Keratinocyte (primary cell): Measurements from ENCODE around the gene HECTD4.

Experiments
- CTCF ChIP-seq, 3 experiments: IDR thresholded peaks in 1 of 3; conservative IDR thresholded peaks in 1 of 3; optimal IDR thresholded peaks in 1 of 3; 2 replicates in 2 of 3; 3 replicates in 1 of 3; pipeline versions ENCODE3 to v1.5.1; 2011; ENCODE audit warnings: low read length in 3 of 3, mild to moderate bottlenecking in 3 of 3, moderate library complexity in 2 of 3, control low read depth in 1 of 3, inconsistent platforms in 1 of 3; ENCODE audit not compliant: insufficient read depth in 2 of 3; ENCODE audit errors: extremely low read depth in 1 of 3
- EZH2 ChIP-seq: IDR thresholded peaks from one replicate; pipeline ENCODE4 v1.6.1; 2012; ENCODE audit warnings: inconsistent platforms, mild to moderate bottlenecking, low read length, moderate library complexity

- TF ChIP-seq EZH2 (no peak), CTCF (optimal IDR thresholded peaks at IDR 0.05 in 1 of 3, IDR thresholded peaks at IDR 0.05 in 1 of 3, conservative IDR thresholded peaks at IDR 0.05 in 1 of 3; ENCODE audit: extremely low read depth in 1 of 3, insufficient read depth in 2 of 3, low read length in 3 of 3) (no peak)
Observed at GRCh38 chr12:112134731-112135130, 247.5 kb downstream of the HECTD4 start.
